Gastroesophageal sphincter (tissue), 3 donors: ENCODE data around the gene ZNF248.

Experiments used
- CTCF ChIP-seq, 4 experiments: fragments of 200-600 bp in 2 of 4; fragments of 450-650 bp in 2 of 4; sonication (generic) in 1 of 4; IDR thresholded peaks; one replicate each; pipeline ENCODE4 v1.5.1; 2017 to 2019; ENCODE audit warnings: antibody characterized with exemption in 4 of 4, mild to moderate bottlenecking in 2 of 4, moderate library complexity in 2 of 4
- POLR2AphosphoS5 ChIP-seq: sonication (generic); formaldehyde crosslinking; IDR thresholded peaks from one replicate; pipeline ENCODE4 v1.6.1; 2017; ENCODE audit warnings: antibody characterized with exemption

DNA sequence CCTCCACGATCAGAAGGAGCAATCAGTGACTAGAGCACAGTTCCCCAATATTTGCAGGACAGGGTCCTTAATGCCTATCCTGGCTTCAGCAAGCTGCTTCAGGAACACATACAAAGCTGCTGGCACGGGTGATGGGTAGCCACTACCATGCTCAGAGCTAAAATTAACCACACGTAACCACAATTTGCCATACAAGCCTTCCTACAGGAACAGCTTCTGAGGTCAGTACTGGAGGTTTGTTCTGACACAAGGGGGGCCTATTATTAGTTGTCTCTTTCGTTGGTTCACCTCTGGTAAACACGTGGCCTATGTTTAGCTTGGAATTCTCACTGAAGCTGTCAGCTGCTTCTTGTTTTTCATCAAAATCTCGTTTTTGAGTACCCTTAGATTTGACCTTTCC is 41.1 kb downstream of the ZNF248 start:
- TF ChIP-seq POLR2AphosphoS5 (no peak), CTCF (IDR thresholded peaks at IDR 0.05) (no peak)
